Measurements from ENCODE around the gene CLEC11A. TPM values are rescaled to one million over a fixed set of nuclear protein-coding genes. Genes with fewer than 3 reads are reported as not detected.

Gene CLEC11A
- total RNA-seq, 1 donor from 2014 or later = 25.0 TPM

DNA sequence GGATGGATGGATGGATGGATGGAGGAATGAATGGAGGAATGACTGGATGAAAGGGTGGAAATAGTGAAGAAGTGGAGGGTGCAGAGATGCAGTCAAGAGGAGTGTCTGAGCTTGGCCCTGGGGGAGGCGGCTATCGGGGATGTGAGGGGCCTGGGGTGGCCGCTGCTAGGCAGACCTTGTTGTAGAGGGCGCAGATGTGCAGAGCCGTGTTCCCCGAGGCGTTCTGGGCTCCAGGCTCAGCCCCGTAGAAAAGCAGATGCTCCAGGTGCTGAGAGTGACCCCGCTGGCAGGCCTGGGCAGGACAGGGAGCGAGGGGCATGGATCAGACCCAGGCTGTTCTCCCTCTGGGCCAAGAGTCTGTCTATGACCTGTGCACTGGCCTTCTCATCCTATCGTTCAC is 12.0 kb upstream of the CLEC11A start:
- H3K4me3 ChIP-seq = no peak overlapping the region
- no peaks in the 10 kb centered on the region for H3K36me3 ChIP-seq
- no peak for DNase-seq (ENCODE audit: extremely low spot score in 2 of 2)
- no peak for TF ChIP-seq POLR2A (IDR thresholded peaks at IDR 0.05)
- TF ChIP-seq, protein P1, sequence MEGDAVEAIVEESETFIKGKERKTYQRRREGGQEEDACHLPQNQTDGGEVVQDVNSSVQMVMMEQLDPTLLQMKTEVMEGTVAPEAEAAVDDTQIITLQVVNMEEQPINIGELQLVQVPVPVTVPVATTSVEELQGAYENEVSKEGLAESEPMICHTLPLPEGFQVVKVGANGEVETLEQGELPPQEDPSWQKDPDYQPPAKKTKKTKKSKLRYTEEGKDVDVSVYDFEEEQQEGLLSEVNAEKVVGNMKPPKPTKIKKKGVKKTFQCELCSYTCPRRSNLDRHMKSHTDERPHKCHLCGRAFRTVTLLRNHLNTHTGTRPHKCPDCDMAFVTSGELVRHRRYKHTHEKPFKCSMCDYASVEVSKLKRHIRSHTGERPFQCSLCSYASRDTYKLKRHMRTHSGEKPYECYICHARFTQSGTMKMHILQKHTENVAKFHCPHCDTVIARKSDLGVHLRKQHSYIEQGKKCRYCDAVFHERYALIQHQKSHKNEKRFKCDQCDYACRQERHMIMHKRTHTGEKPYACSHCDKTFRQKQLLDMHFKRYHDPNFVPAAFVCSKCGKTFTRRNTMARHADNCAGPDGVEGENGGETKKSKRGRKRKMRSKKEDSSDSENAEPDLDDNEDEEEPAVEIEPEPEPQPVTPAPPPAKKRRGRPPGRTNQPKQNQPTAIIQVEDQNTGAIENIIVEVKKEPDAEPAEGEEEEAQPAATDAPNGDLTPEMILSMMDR (IDR thresholded peaks at IDR 0.05) = no peak
- H3K27me3 ChIP-seq = no peaks in the 10 kb centered on the region
- no peaks in the 10 kb centered on the region for H3K4me1 ChIP-seq
- no peaks in the 10 kb centered on the region for H3K9me3 ChIP-seq
- no peak overlapping the region for H3K27ac ChIP-seq
- intact Hi-C loops (cut with DNase I) = no loop called here

DNA sequence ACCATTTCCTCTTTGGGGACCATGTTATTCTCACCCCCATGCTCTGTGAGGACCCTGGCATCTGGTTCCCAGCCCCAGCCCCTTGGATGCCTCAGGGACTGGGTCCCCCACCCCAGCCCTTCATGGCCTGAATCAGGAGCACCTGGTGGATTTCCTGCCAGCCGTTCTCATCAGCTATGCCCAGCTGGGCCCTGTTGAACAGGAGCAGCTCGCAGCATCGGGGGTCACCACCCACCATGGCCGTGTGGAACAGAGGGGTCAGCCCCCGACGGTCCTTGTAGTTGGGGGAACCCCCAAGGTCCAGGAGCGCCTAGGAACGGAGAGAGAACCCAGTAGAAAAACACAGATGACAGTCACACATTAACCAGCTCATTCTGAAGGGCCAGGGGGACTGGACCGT is 11.4 kb upstream of the CLEC11A start:
- TF ChIP-seq POLR2AphosphoS5 (IDR thresholded peaks at IDR 0.05; ENCODE audit: insufficient read depth in 1 of 2, low read depth in 1 of 2) (no peak), POLR2A (IDR thresholded peaks at IDR 0.05) (no peak)
- TF ChIP-seq, protein P1 (IDR thresholded peaks at IDR 0.05) = no peak
- Histone ChIP-seq H3K27ac (no peak overlapping the region), H3K9me3 (no peaks in the 10 kb centered on the region), H3K36me3 (no peaks in the 10 kb centered on the region), H3K27me3 (no peaks in the 10 kb centered on the region), H3K4me1 (no peaks in the 10 kb centered on the region), H3K4me3 (no peak overlapping the region)
- DNase-seq (ENCODE audit: extremely low spot score in 2 of 2) = no peak
- intact Hi-C loops (cut with DNase I) = no loop called here

DNA sequence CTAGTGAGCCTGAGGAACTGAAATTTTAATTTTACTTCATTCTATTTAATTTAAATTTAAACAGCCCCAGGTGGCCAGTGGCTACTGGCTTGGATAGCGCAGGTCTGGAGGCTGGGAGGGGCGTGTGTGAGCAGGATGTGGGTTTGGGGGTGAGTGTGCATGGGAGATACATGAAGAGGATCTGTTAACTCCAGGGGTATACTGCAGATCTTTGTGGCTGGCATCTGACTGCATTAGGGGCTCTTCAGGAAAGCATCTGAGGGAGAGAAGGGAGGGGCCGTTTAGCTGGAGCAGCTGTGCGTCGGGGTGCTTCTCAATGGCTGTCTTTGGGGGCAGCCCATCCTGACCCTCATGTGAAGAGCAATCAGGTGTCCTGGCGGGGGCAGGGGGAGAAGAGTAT is 10.3 kb upstream of the CLEC11A start:
- Histone ChIP-seq H3K4me1 (peaks cover under 1% of the 10 kb centered on the region), H3K4me3 (no peak overlapping the region), H3K36me3 (no peaks in the 10 kb centered on the region), H3K9me3 (no peaks in the 10 kb centered on the region), H3K27me3 (no peaks in the 10 kb centered on the region), H3K27ac (no peak overlapping the region)
- TF ChIP-seq, protein P1 (IDR thresholded peaks at IDR 0.05) = no peak
- TF ChIP-seq POLR2A (IDR thresholded peaks at IDR 0.05) = no peak
- TF ChIP-seq POLR2AphosphoS5 (IDR thresholded peaks at IDR 0.05; ENCODE audit: insufficient read depth in 1 of 2, low read depth in 1 of 2) = no peak
- DNase-seq (ENCODE audit: extremely low spot score in 2 of 2) = no peak
- intact Hi-C loops (cut with DNase I) = no loop called here

DNA sequence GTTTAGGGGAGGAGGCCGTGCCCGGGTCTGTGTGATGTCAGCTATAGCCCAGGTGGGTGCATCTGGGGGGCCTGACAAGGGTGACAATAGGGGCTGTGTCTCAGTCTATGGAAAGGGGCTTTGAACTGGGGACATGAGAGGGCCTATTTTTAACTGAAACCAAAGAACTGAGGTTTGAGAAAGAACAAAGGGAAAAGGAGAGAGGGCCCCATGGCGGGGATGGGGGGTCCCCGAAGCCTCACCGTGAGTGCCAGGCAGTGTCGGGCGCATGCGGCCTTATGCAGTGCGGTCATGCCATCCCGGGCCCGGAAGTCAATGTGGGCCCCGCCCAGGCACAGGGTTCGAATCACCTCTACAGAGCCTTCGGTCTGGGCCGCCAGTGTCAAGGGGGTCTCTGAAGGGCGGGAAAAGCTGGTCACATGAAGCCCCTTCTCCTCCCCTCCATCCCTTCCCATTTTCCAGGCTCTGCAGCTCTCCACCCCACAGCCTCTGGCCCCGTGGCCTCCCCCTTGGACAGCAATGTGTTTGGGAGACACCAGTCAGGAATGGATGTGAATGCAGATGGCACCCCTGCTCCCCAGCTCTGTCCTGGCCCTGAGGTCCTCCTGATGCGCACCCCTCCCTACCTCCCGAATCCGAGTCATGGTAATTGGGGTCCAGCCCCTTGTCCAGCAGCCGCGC is 9.5 kb upstream of the CLEC11A start:
- no peak for TF ChIP-seq POLR2A (IDR thresholded peaks at IDR 0.05)
- TF ChIP-seq, protein P1 (IDR thresholded peaks at IDR 0.05) = no peak
- no peak for TF ChIP-seq POLR2AphosphoS5 (IDR thresholded peaks at IDR 0.05; ENCODE audit: insufficient read depth in 1 of 2, low read depth in 1 of 2)
- H3K9me3 ChIP-seq = no peaks in the 10 kb centered on the region
- no peak overlapping the region for H3K4me3 ChIP-seq
- H3K4me1 ChIP-seq = peaks cover 9% of the 10 kb centered on the region
- intact Hi-C loops (cut with DNase I) = no loop called here
- no peaks in the 10 kb centered on the region for H3K36me3 ChIP-seq
- no peak for DNase-seq (ENCODE audit: extremely low spot score in 2 of 2)
- H3K27ac ChIP-seq = no peak overlapping the region
- H3K27me3 ChIP-seq = no peaks in the 10 kb centered on the region

DNA sequence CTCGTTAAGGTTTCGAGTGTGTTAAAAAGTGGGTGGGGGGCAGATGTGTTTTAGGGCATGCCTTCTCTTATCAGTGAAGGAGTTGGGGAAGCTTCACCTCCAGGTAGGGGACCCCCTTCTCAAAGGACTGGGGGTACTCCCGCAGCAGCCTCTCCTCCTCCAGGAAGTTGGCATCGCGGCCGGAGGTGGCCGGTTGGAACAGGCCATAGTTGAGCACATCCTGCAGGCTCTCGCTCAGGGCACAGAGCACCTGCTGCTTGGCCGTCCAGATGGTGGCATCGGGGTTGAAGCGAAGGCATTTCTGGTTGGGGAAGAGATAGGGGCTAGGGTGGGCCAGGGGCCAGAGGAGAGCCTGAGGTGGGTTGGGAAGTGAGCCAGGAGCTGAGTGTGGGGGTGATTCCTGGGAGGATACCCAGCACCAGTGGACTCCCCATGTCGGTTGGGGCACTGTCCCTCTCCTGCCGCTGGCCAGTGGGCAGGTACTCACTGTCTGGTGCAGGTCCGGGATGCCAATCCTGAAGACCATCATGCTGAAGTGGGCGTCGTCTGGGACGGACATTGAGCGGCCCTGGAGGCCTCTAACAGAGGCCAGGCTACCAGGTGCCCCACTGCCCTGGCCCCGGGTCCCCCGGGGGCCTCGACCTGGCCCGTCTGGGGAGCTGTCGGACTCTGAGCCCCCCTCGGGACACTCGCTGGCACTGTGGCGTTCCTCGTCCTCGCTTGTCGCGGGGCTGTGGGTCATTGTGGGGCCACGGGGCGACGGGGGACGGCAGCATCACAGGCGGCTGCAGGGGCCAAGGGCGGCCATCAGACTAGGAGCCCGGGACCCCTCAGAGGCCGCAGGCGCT is 6.8 kb upstream of the CLEC11A start:
- Histone ChIP-seq H3K9me3 (no peaks in the 10 kb centered on the region), H3K4me3 (no peak overlapping the region), H3K27ac (no peak overlapping the region), H3K36me3 (no peaks in the 10 kb centered on the region), H3K27me3 (no peaks in the 10 kb centered on the region), H3K4me1 (peaks cover 25% of the 10 kb centered on the region)
- no peak for DNase-seq (ENCODE audit: extremely low spot score in 2 of 2)
- intact Hi-C loops (cut with DNase I) = no loop called here
- TF ChIP-seq, protein P1 (IDR thresholded peaks at IDR 0.05) = no peak
- TF ChIP-seq POLR2A (IDR thresholded peaks at IDR 0.05) (no peak), POLR2AphosphoS5 (IDR thresholded peaks at IDR 0.05; ENCODE audit: insufficient read depth in 1 of 2, low read depth in 1 of 2) (no peak)
